ENCODE data around the gene FGFRL1.

Gene FGFRL1

DNA sequence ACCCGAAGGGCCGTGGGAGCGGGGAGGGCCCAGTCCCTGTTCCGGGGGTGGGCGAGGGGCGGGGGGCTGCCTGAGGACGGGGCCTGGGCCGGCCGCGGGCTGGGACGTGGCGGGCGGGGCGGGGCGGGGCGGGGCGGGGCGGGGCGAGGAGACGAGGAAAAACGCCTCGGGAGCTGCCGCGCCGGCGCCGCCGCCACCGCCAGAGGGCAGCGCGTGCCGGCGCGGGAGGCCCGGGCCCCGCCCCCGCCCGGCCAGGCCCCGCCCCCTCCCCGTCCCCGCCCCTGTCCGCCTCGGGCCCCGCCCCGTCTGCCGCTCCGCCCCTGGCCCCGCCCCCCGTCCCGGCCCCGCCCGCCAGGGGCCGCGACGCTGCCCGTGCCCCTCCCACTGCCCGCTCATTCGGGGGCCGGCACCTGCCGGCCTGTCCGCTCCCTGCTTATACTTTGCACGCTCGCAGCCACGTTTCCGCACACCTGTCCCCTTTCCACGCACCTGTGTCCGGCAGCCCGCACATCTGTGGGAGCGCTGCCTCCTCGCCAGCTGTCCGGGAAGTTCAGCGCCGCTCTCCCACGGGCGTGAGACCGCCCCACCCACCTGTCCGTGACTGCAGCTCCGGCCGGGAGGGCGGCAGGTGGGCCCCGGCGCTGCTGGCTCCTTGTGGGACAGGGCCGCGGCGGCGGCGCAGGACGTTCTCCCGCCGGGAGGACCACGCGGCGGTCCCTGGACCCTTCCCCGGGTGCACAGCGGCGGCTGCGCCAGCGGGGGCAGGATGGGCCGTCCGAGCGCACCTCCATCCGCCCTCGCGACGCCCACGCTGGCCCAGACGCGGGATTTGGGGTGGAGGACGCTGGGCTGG is 1.7 kb upstream of the FGFRL1 start:
- H4K20me1 ChIP-seq (ENCODE audit: insufficient read depth) = no peaks in the 10 kb centered on the region
- no peaks in the 10 kb centered on the region for H3K79me2 ChIP-seq (ENCODE audit: insufficient read depth, low read depth)
- H2AFZ ChIP-seq (ENCODE audit: low read depth) = peak overlapping the region; percentile 59; the same call in 1 of the 2 replicates
- no peaks in the 10 kb centered on the region for H3K36me3 ChIP-seq (ENCODE audit: insufficient read depth)
- 0 out of 2 replicates have a peak overlapping the region, but pooled peaks have one; percentile 17 for H3K4me2 ChIP-seq
- no peak overlapping the region for H3K4me3 ChIP-seq (IDR thresholded peaks at IDR 0.05; ENCODE audit: insufficient read depth, low read depth, low read length)
- H3K9ac ChIP-seq = no peak overlapping the region
- H3K27me3 ChIP-seq (ENCODE audit: insufficient read depth, low read depth) = peaks cover 13% of the 10 kb centered on the region; the same call in 1 of the 2 replicates
- no peak overlapping the region for H3K27ac ChIP-seq
- H3K4me1 ChIP-seq (ENCODE audit: low read depth, poor library complexity, severe bottlenecking) = no peaks in the 10 kb centered on the region
- TF ChIP-seq CTCF (conservative IDR thresholded peaks at IDR 0.05; ENCODE audit: low read depth, low read length) = no peak

DNA sequence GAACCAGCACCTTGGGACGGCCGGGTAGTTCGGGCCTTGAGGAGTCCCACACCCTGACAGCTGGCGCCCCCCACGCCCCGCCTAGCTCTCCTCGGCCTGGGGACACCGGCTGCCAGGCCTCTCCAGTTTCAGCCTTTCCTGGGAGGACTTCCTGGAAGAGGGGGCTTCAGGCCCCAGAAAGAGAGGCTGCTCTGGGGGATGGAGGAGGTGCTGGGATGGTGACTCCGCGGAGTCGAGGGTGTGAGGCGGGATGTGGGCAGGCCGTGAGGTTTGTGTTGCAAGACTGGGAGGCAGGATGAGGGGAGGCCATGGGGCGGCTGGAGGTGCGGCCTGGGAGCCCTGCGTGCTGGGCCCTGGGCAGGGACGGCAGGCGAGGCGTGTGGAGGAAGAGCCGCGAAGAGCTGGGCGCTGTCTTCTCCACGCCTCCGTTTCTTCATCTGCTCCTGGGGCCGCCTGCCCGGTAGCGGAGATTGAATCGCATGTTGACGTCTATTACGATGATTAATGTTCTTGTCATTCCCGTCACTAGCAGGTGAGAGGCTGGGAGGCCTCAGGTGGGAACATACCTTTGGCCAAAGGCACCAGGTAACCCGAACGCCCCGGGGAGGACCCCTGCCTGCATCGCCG is 918 bp upstream of the FGFRL1 start:
- TF ChIP-seq CTCF (conservative IDR thresholded peaks at IDR 0.05; ENCODE audit: low read depth, low read length) = no peak
- no peaks in the 10 kb centered on the region for H3K79me2 ChIP-seq (ENCODE audit: insufficient read depth, low read depth)
- H3K4me3 ChIP-seq (IDR thresholded peaks at IDR 0.05; ENCODE audit: insufficient read depth, low read depth, low read length) = no peak overlapping the region
- no peaks in the 10 kb centered on the region for H3K36me3 ChIP-seq (ENCODE audit: insufficient read depth)
- no peaks in the 10 kb centered on the region for H3K4me1 ChIP-seq (ENCODE audit: low read depth, poor library complexity, severe bottlenecking)
- no peak overlapping the region for H3K27ac ChIP-seq
- 0 out of 2 replicates have a peak overlapping the region, but pooled peaks have one; percentile 17 for H3K4me2 ChIP-seq
- no peaks in the 10 kb centered on the region for H4K20me1 ChIP-seq (ENCODE audit: insufficient read depth)
- H3K27me3 ChIP-seq (ENCODE audit: insufficient read depth, low read depth) = peaks cover 13% of the 10 kb centered on the region; the same call in 1 of the 2 replicates
- H3K9ac ChIP-seq = no peak overlapping the region
- no peak overlapping the region; the same call in 1 of the 2 replicates for H2AFZ ChIP-seq (ENCODE audit: low read depth)

- Histone ChIP-seq H3K4me2 (no peak overlapping the region), H2AFZ (ENCODE audit: low read depth) (no peak overlapping the region), H3K27me3 (ENCODE audit: insufficient read depth, low read depth) (peaks cover 13% of the 10 kb centered on the region; the same call in 1 of the 2 replicates), H3K9ac (no peak overlapping the region), H3K4me1 (ENCODE audit: low read depth, poor library complexity, severe bottlenecking) (no peaks in the 10 kb centered on the region), H4K20me1 (ENCODE audit: insufficient read depth) (no peaks in the 10 kb centered on the region), H3K79me2 (ENCODE audit: insufficient read depth, low read depth) (no peaks in the 10 kb centered on the region), H3K27ac (no peak overlapping the region), H3K4me3 (IDR thresholded peaks at IDR 0.05; ENCODE audit: insufficient read depth, low read depth, low read length) (no peak overlapping the region), H3K36me3 (ENCODE audit: insufficient read depth) (no peaks in the 10 kb centered on the region)
- TF ChIP-seq CTCF (conservative IDR thresholded peaks at IDR 0.05; ENCODE audit: low read depth, low read length) = no peak
Measured at GRCh38 chr4:1011666-1012033, 224 bp downstream of the FGFRL1 start.

DNA sequence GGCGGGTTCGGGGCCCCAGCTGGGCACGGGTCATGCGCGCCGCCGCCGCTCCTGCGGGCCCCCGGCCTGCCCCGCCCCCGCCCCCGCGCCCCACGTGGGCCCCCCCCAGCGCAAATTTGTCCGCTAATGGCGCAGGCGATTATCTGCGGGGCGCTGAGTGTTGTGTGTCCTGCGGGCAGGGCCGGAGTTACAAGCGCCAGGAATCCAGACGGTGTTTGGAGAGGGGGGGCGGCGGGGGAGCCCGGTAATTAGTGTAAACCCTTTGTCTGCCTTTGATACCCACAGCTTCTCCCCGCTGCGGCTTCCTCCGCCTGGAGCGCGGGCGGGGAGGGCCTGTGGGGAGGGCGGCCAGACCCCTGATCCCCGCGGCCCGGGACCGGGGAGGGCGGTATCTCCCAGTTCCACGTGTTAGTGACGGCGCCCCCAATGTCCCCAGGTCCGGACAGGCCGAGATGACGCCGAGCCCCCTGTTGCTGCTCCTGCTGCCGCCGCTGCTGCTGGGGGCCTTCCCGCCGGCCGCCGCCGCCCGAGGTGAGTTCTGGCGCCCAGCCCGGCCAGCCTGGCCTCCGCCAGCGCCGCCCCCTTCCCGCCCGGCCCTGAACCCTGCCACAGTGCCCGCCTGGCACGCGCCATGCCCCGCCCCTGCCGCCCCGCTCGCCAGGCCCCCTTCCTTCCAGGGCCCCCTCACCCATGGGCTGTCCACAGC is 761 bp downstream of the FGFRL1 start:
- Histone ChIP-seq H3K4me2 (no peak overlapping the region; the same call in 1 of the 2 replicates), H4K20me1 (ENCODE audit: insufficient read depth) (no peaks in the 10 kb centered on the region), H3K36me3 (ENCODE audit: insufficient read depth) (no peaks in the 10 kb centered on the region), H3K4me3 (IDR thresholded peaks at IDR 0.05; ENCODE audit: insufficient read depth, low read depth, low read length) (no peak overlapping the region), H3K27ac (no peak overlapping the region), H3K27me3 (ENCODE audit: insufficient read depth, low read depth) (peaks cover 13% of the 10 kb centered on the region; the same call in 1 of the 2 replicates), H2AFZ (ENCODE audit: low read depth) (peak overlapping the region; percentile 47; the same call in 1 of the 2 replicates), H3K9ac (peak overlapping the region; percentile 30; the same call in 1 of the 2 replicates), H3K79me2 (ENCODE audit: insufficient read depth, low read depth) (no peaks in the 10 kb centered on the region), H3K4me1 (ENCODE audit: low read depth, poor library complexity, severe bottlenecking) (no peaks in the 10 kb centered on the region)
- no peak for TF ChIP-seq CTCF (conservative IDR thresholded peaks at IDR 0.05; ENCODE audit: low read depth, low read length)
